ENCODE measurements around the gene CHST15.

DNA sequence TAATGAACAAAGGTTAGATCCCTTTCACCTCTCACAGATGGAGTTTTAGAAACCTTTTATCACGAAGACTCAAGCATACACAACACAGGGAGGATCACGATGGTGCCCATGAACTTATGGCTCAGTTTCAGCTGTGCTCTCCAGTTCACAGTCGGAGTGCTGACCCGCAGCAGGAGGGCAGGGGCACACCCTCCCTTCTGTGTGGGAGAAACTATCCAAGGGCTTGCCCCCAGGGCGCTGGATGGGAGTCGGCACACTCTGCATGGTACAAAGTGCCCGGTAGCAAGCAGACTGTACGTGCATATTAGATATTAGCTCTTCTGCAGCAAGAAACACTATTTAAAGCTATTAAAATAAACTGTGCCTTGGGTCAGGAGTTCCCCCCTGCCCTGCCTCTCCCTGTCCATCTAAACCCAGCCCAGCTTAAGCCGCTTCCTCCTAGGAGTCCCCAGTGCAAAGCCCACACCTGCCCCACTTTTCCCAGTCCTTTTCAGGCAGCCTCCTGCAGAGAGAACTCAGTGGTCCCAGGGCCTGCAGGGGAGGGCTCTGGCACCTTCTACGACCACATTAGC, 76.5 kb downstream of the CHST15 start:
- TF ChIP-seq, protein P1, sequence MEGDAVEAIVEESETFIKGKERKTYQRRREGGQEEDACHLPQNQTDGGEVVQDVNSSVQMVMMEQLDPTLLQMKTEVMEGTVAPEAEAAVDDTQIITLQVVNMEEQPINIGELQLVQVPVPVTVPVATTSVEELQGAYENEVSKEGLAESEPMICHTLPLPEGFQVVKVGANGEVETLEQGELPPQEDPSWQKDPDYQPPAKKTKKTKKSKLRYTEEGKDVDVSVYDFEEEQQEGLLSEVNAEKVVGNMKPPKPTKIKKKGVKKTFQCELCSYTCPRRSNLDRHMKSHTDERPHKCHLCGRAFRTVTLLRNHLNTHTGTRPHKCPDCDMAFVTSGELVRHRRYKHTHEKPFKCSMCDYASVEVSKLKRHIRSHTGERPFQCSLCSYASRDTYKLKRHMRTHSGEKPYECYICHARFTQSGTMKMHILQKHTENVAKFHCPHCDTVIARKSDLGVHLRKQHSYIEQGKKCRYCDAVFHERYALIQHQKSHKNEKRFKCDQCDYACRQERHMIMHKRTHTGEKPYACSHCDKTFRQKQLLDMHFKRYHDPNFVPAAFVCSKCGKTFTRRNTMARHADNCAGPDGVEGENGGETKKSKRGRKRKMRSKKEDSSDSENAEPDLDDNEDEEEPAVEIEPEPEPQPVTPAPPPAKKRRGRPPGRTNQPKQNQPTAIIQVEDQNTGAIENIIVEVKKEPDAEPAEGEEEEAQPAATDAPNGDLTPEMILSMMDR (IDR thresholded peaks at IDR 0.05; ENCODE audit: borderline replicate concordance, extremely low read depth, low read length, poor library complexity, severe bottlenecking) = no peak
- TF ChIP-seq EZH2 (IDR thresholded peaks at IDR 0.05; ENCODE audit: borderline replicate concordance, low read depth, low read length, severe bottlenecking) = no peak
